ENCODE results near the gene SLC26A5. TPM values are rescaled to one million over a fixed set of nuclear protein-coding genes. Genes with fewer than 3 reads are reported as not detected.
A peak's percentile ranks its signal among the peaks of the same experiment; 100 is the strongest.
"Not testable (repeated sequence)": the region's sequence is repeated elsewhere in the genome, so short reads cannot be mapped to it uniquely, and the experiment has no call there.

Gene SLC26A5
- total RNA-seq: not detected
- not detected for polyA plus RNA-seq
- long read RNA-seq, donor 1: 0 reads
- long read RNA-seq, donor 2: 0 reads
- long read RNA-seq, donor 3, partial matches to known transcripts: 0 of 2 reads
- long read RNA-seq, donor 3, other reads (novel, unspliced or antisense): 2 of 2 reads

- H3K27ac ChIP-seq: no peak within 1 kb of the TSS
- TF ChIP-seq CTCF (IDR thresholded peaks at IDR 0.05): no peak
- peaks cover 17 to 71% (median 56%) of the 10 kb centered on the region in 7 donors for H3K27me3 ChIP-seq
- H3K36me3 ChIP-seq: no peaks in the 10 kb centered on the region
- ATAC-seq (peak in 1 of 8 donors; percentile 56), DNase-seq (no peak)
- H3K4me3 ChIP-seq: peak within 1 kb of the TSS in 8 of 10 donors; percentile 9 to 41 (median 25)
- H3K9me3 ChIP-seq: no peaks in the 10 kb centered on the region
- intact Hi-C loops (cut with DNase I): no loop called here
- peaks cover 0 to 19% (median 7%) of the 10 kb centered on the region in 9 donors for H3K4me1 ChIP-seq
- 2 to 3% methylated on average over 53 of the region's 54 CpGs for WGBS, 2 donors
These were observed at the start of gene SLC26A5 for GRCh38 chr7:103446049-103446520. Gene SLC26A5 (minus strand): TSS chr7:103446207. CDS start chr7:103421514, 24,693 bp downstream.

GRCh38 chr7:103487419-103487818 lies 41.4 kb upstream of the SLC26A5 start:
- intact Hi-C loops (cut with DNase I): no loop called here
- Histone ChIP-seq H3K4me3 (no peak overlapping the region), H3K27ac (no peak overlapping the region), H3K4me1 (no peaks in the 10 kb centered on the region), H3K9me3 (no peaks in the 10 kb centered on the region), H3K36me3 (no peaks in the 10 kb centered on the region), H3K27me3 (peaks cover 0 to 10% (median 0%) of the 10 kb centered on the region in 7 donors)
- 89 to 91% methylated on average over 4 of the region's 4 CpGs for WGBS, 2 donors
- DNase-seq (no peak), ATAC-seq (no peak)
- no peak for TF ChIP-seq CTCF (IDR thresholded peaks at IDR 0.05)

GRCh38 chr7:103486873-103487272 lies 40.9 kb upstream of the SLC26A5 start:
- DNase-seq; H3K9me3 ChIP-seq; ATAC-seq; H3K4me3 ChIP-seq; H3K27ac ChIP-seq; H3K36me3 ChIP-seq; H3K4me1 ChIP-seq; intact Hi-C loops (cut with DNase I): not testable (repeated sequence)
- peaks cover 0 to 12% (median 0%) of the 10 kb centered on the region in 7 donors for H3K27me3 ChIP-seq
- WGBS, 2 donors: 81 to 95% methylated on average over 3 of the region's 3 CpGs

- Histone ChIP-seq H3K27me3 (peaks cover 0 to 12% (median 6%) of the 10 kb centered on the region in 7 donors), H3K4me1 (no peaks in the 10 kb centered on the region), H3K27ac (no peak overlapping the region), H3K36me3 (no peaks in the 10 kb centered on the region), H3K4me3 (no peak overlapping the region), H3K9me3 (no peaks in the 10 kb centered on the region)
- intact Hi-C loops (cut with DNase I): no loop called here
- DNase-seq: no peak
- no peak for TF ChIP-seq CTCF (IDR thresholded peaks at IDR 0.05)
- WGBS, 2 donors: 59 to 62% methylated on average over 2 of the region's 2 CpGs
- ATAC-seq: no peak
These were observed 34.8 kb upstream of the SLC26A5 start for GRCh38 chr7:103480771-103481170.

GRCh38 chr7:103474956-103475355 lies 28.9 kb upstream of the SLC26A5 start:
- intact Hi-C loops (cut with DNase I): no loop called here
- H3K27me3 ChIP-seq: peaks cover 0 to 11% (median 5%) of the 10 kb centered on the region in 7 donors

More at GRCh38 chr7:103474956-103475355, 28.9 kb upstream of the SLC26A5 start:
- Histone ChIP-seq H3K4me1 (no peaks in the 10 kb centered on the region), H3K9me3 (no peaks in the 10 kb centered on the region), H3K4me3 (no peak overlapping the region), H3K27ac (no peak overlapping the region), H3K36me3 (no peaks in the 10 kb centered on the region)
- ATAC-seq (no peak), DNase-seq (no peak)
- TF ChIP-seq CTCF (IDR thresholded peaks at IDR 0.05): no peak
- 44 to 50% methylated on average over 5 of the region's 5 CpGs for WGBS, 2 donors

Measured in heart right ventricle (tissue), 16 donors.